ENCODE measurements around the gene NR1I3. TPM values are rescaled to one million over a fixed set of nuclear protein-coding genes. Genes with fewer than 3 reads are reported as not detected.
A peak's percentile ranks its signal among the peaks of the same experiment; 100 is the strongest.

NR1I3 gene
- polyA plus RNA-seq, 4 donors, result 0.28 to 13.3 (median 6.4) TPM

- H3K36me3 ChIP-seq (ENCODE audit: control insufficient read depth in 3 of 3, insufficient read depth in 2 of 3, low read depth in 1 of 3, low read length in 3 of 3), result peaks cover 0 to 9% (median 0%) of the 10 kb centered on the region in 3 donors
- WGBS, 3 donors, result 53 to 75% (median 71%) methylated on average over 11 of the region's 11 CpGs
- no peaks in the 10 kb centered on the region for H3K9me3 ChIP-seq (ENCODE audit: control insufficient read depth in 2 of 2, insufficient read depth in 1 of 2, low read depth in 1 of 2, low read length in 1 of 2)
- H3K27me3 ChIP-seq (ENCODE audit: control insufficient read depth in 3 of 3, insufficient read depth in 3 of 3, low read length in 3 of 3), result no peaks in the 10 kb centered on the region
- H3K27ac ChIP-seq (ENCODE audit: low read depth in 1 of 3, low read length in 2 of 3), result peak within 1 kb of the TSS in 2 of 3 donors; percentile 94 to 98
- FAIRE-seq (no peak), DNase-seq (peak in 1 of 2 donors; percentile 46)
- peak within 1 kb of the TSS in 2 of 3 donors; percentile 7 to 28 for H3K4me3 ChIP-seq (ENCODE audit: low read depth in 1 of 3, low read length in 3 of 3)
- peaks cover 0 to 42% (median 12%) of the 10 kb centered on the region in 3 donors for H3K4me1 ChIP-seq (ENCODE audit: control insufficient read depth in 3 of 3, insufficient read depth in 2 of 3, low read depth in 1 of 3, low read length in 2 of 3)
Measured at GRCh38 chr1:161198897-161199431, 39.0 kb downstream of the NR1I3 start, which contains the start of gene ADAMTS4. Gene ADAMTS4, minus strand, starts transcription at chr1:161199054. Its CDS starts 427 bp downstream, at chr1:161198627.

- 22 to 45% (median 37%) methylated on average over 20 of the region's 20 CpGs for WGBS, 3 donors
- FAIRE-seq (no peak), DNase-seq (no peak)
- peaks cover 0 to 4% (median 0%) of the 10 kb centered on the region in 3 donors for H3K36me3 ChIP-seq (ENCODE audit: control insufficient read depth in 3 of 3, insufficient read depth in 2 of 3, low read depth in 1 of 3, low read length in 3 of 3)
- H3K4me1 ChIP-seq (ENCODE audit: control insufficient read depth in 3 of 3, insufficient read depth in 2 of 3, low read depth in 1 of 3, low read length in 2 of 3), result peaks cover 0 to 37% (median 10%) of the 10 kb centered on the region in 3 donors
- peak overlapping the region in 2 of 3 donors; percentile 38 to 98 for H3K27ac ChIP-seq (ENCODE audit: low read depth in 1 of 3, low read length in 2 of 3)
- peak overlapping the region in 2 of 3 donors; percentile 7 to 28 for H3K4me3 ChIP-seq (ENCODE audit: low read depth in 1 of 3, low read length in 3 of 3)
- H3K9me3 ChIP-seq (ENCODE audit: control insufficient read depth in 2 of 2, insufficient read depth in 1 of 2, low read depth in 1 of 2, low read length in 1 of 2), result no peaks in the 10 kb centered on the region
- H3K27me3 ChIP-seq (ENCODE audit: control insufficient read depth in 3 of 3, insufficient read depth in 3 of 3, low read length in 3 of 3), result no peaks in the 10 kb centered on the region
Measured at GRCh38 chr1:161198194-161198896, 39.7 kb downstream of the NR1I3 start.

GRCh38 chr1:161197560-161198193 lies 40.3 kb downstream of the NR1I3 start:
- H3K4me1 ChIP-seq (ENCODE audit: control insufficient read depth in 3 of 3, insufficient read depth in 2 of 3, low read depth in 1 of 3, low read length in 2 of 3), result peaks cover 0 to 34% (median 7%) of the 10 kb centered on the region in 3 donors
- DNase-seq (no peak), FAIRE-seq (no peak)
- 57 to 84% (median 70%) methylated on average over 11 of the region's 11 CpGs for WGBS, 3 donors
- H3K36me3 ChIP-seq (ENCODE audit: control insufficient read depth in 3 of 3, insufficient read depth in 2 of 3, low read depth in 1 of 3, low read length in 3 of 3), result peaks cover 0 to 2% (median 0%) of the 10 kb centered on the region in 3 donors
- peak overlapping the region in 2 of 3 donors; percentile 7 to 28 for H3K4me3 ChIP-seq (ENCODE audit: low read depth in 1 of 3, low read length in 3 of 3)
- H3K27me3 ChIP-seq (ENCODE audit: control insufficient read depth in 3 of 3, insufficient read depth in 3 of 3, low read length in 3 of 3), result no peaks in the 10 kb centered on the region
- no peaks in the 10 kb centered on the region for H3K9me3 ChIP-seq (ENCODE audit: control insufficient read depth in 2 of 2, insufficient read depth in 1 of 2, low read depth in 1 of 2, low read length in 1 of 2)
- H3K27ac ChIP-seq (ENCODE audit: low read depth in 1 of 3, low read length in 2 of 3), result peak overlapping the region in 2 of 3 donors; percentile 66 to 98

- Histone ChIP-seq H3K36me3 (ENCODE audit: control insufficient read depth in 3 of 3, insufficient read depth in 2 of 3, low read depth in 1 of 3, low read length in 3 of 3) (peaks cover 0 to 5% (median 0%) of the 10 kb centered on the region in 3 donors), H3K4me3 (ENCODE audit: low read depth in 1 of 3, low read length in 3 of 3) (peak overlapping the region in 1 of 3 donors; percentile 28), H3K4me1 (ENCODE audit: control insufficient read depth in 3 of 3, insufficient read depth in 2 of 3, low read depth in 1 of 3, low read length in 2 of 3) (peaks cover 0 to 32% (median 7%) of the 10 kb centered on the region in 3 donors), H3K9me3 (ENCODE audit: control insufficient read depth in 2 of 2, insufficient read depth in 1 of 2, low read depth in 1 of 2, low read length in 1 of 2) (no peaks in the 10 kb centered on the region), H3K27ac (ENCODE audit: low read depth in 1 of 3, low read length in 2 of 3) (peak overlapping the region in 2 of 3 donors; percentile 66 to 98), H3K27me3 (ENCODE audit: control insufficient read depth in 3 of 3, insufficient read depth in 3 of 3, low read length in 3 of 3) (no peaks in the 10 kb centered on the region)
- no peak for FAIRE-seq
- WGBS, 3 donors, result 70 to 90% (median 86%) methylated on average over 27 of the region's 27 CpGs
- DNase-seq, result peak in 1 of 2 donors; percentile 28
Measured at GRCh38 chr1:161196521-161197451, 41.2 kb downstream of the NR1I3 start.

- peaks cover 0 to 10% (median 0%) of the 10 kb centered on the region in 3 donors for H3K36me3 ChIP-seq (ENCODE audit: control insufficient read depth in 3 of 3, insufficient read depth in 2 of 3, low read depth in 1 of 3, low read length in 3 of 3)
- H3K4me1 ChIP-seq (ENCODE audit: control insufficient read depth in 3 of 3, insufficient read depth in 2 of 3, low read depth in 1 of 3, low read length in 2 of 3), result peaks cover 0 to 25% (median 3%) of the 10 kb centered on the region in 3 donors
- no peaks in the 10 kb centered on the region for H3K9me3 ChIP-seq (ENCODE audit: control insufficient read depth in 2 of 2, insufficient read depth in 1 of 2, low read depth in 1 of 2, low read length in 1 of 2)
- DNase-seq, result no peak
- WGBS, 3 donors, result 93 to 97% (median 95%) methylated on average over 7 of the region's 7 CpGs
- no peak for FAIRE-seq
- H3K4me3 ChIP-seq (ENCODE audit: low read depth in 1 of 3, low read length in 3 of 3), result no peak overlapping the region
- peak overlapping the region in 2 of 3 donors; percentile 66 to 98 for H3K27ac ChIP-seq (ENCODE audit: low read depth in 1 of 3, low read length in 2 of 3)
- H3K27me3 ChIP-seq (ENCODE audit: control insufficient read depth in 3 of 3, insufficient read depth in 3 of 3, low read length in 3 of 3), result peaks cover 0 to 3% (median 0%) of the 10 kb centered on the region in 3 donors
Measured at GRCh38 chr1:161196111-161196510, 41.9 kb downstream of the NR1I3 start.

GRCh38 chr1:161195171-161195570 lies 42.8 kb downstream of the NR1I3 start:
- Histone ChIP-seq H3K9me3 (ENCODE audit: control insufficient read depth in 2 of 2, insufficient read depth in 1 of 2, low read depth in 1 of 2, low read length in 1 of 2) (no peaks in the 10 kb centered on the region), H3K27ac (ENCODE audit: low read depth in 1 of 3, low read length in 2 of 3) (peak overlapping the region in 1 of 3 donors; percentile 29), H3K36me3 (ENCODE audit: control insufficient read depth in 3 of 3, insufficient read depth in 2 of 3, low read depth in 1 of 3, low read length in 3 of 3) (peaks cover 0 to 13% (median 0%) of the 10 kb centered on the region in 3 donors), H3K4me1 (ENCODE audit: control insufficient read depth in 3 of 3, insufficient read depth in 2 of 3, low read depth in 1 of 3, low read length in 2 of 3) (peaks cover 0 to 16% (median 3%) of the 10 kb centered on the region in 3 donors), H3K27me3 (ENCODE audit: control insufficient read depth in 3 of 3, insufficient read depth in 3 of 3, low read length in 3 of 3) (peaks cover 0 to 4% (median 0%) of the 10 kb centered on the region in 3 donors), H3K4me3 (ENCODE audit: low read depth in 1 of 3, low read length in 3 of 3) (no peak overlapping the region)
- 79 to 81% (median 80%) methylated on average over 4 of the region's 4 CpGs for WGBS, 3 donors
- DNase-seq (no peak), FAIRE-seq (no peak)

GRCh38 chr1:161193561-161194235 lies 44.3 kb downstream of the NR1I3 start:
- FAIRE-seq (no peak), DNase-seq (no peak)
- Histone ChIP-seq H3K9me3 (ENCODE audit: control insufficient read depth in 2 of 2, insufficient read depth in 1 of 2, low read depth in 1 of 2, low read length in 1 of 2) (no peaks in the 10 kb centered on the region), H3K27ac (ENCODE audit: low read depth in 1 of 3, low read length in 2 of 3) (no peak overlapping the region), H3K4me3 (ENCODE audit: low read depth in 1 of 3, low read length in 3 of 3) (no peak overlapping the region), H3K27me3 (ENCODE audit: control insufficient read depth in 3 of 3, insufficient read depth in 3 of 3, low read length in 3 of 3) (peaks cover 0 to 4% (median 0%) of the 10 kb centered on the region in 3 donors), H3K36me3 (ENCODE audit: control insufficient read depth in 3 of 3, insufficient read depth in 2 of 3, low read depth in 1 of 3, low read length in 3 of 3) (peaks cover 0 to 13% (median 0%) of the 10 kb centered on the region in 3 donors), H3K4me1 (ENCODE audit: control insufficient read depth in 3 of 3, insufficient read depth in 2 of 3, low read depth in 1 of 3, low read length in 2 of 3) (peaks cover 0 to 6% (median 3%) of the 10 kb centered on the region in 3 donors)
- WGBS, 3 donors, result 79 to 92% (median 81%) methylated on average over 19 to 21 of the region's 21 CpGs

All from small intestine (tissue), 7 donors.